Osteocyte (in vitro differentiated cells): Measurements from ENCODE around the gene RAB10. TPM values are rescaled to one million over a fixed set of nuclear protein-coding genes. Genes with fewer than 3 reads are reported as not detected.

Experiments used
- DNase-seq: peaks from one replicate; pipeline ENCODE4 v3.0.0; 2021; ENCODE audit warnings: mixed read lengths; ENCODE audit not compliant: unreplicated experiment; ENCODE audit errors: extremely low spot score
- H3K27ac Mint-ChIP-seq: one replicate; pipeline ENCODE4 v1.8.0; 2021; ENCODE audit warnings: mild to moderate bottlenecking, mixed read lengths; ENCODE audit not compliant: unreplicated experiment
- H3K27me3 Mint-ChIP-seq: one replicate; pipeline ENCODE4 v1.8.0; 2021; ENCODE audit warnings: mixed read lengths; ENCODE audit not compliant: unreplicated experiment
- H3K36me3 Mint-ChIP-seq: one replicate; pipeline ENCODE4 v1.8.0; 2021; ENCODE audit warnings: mixed read lengths; ENCODE audit not compliant: unreplicated experiment
- H3K4me1 Mint-ChIP-seq: one replicate; pipeline ENCODE4 v1.8.0; 2021; ENCODE audit warnings: mixed read lengths; ENCODE audit not compliant: unreplicated experiment
- H3K4me3 Mint-ChIP-seq: one replicate; pipeline ENCODE4 v1.8.0; 2021; ENCODE audit warnings: mild to moderate bottlenecking, moderate library complexity, mixed read lengths; ENCODE audit not compliant: unreplicated experiment
- H3K9me3 Mint-ChIP-seq: one replicate; pipeline ENCODE4 v1.8.0; 2021; ENCODE audit warnings: mixed read lengths; ENCODE audit not compliant: unreplicated experiment
- CTCF ChIP-seq: fragments of 200-600 bp; sonication (generic); IDR thresholded peaks from 2 replicates; pipeline ENCODE4 v1.5.0; 2021; ENCODE audit warnings: antibody characterized with exemption, mild to moderate bottlenecking, moderate library complexity
- total RNA-seq: library from RNA; stranded (reverse); gene quantifications from 2 replicates; pipeline ENCODE4 v1.2.1, GENCODE V29; 2021

Gene RAB10
- total RNA-seq, 1 donor from 2014 or later, result 139 TPM

- H3K4me3 Mint-ChIP-seq, result no peak overlapping the region
- H3K9me3 Mint-ChIP-seq, result no peaks in the 10 kb centered on the region
- H3K27ac Mint-ChIP-seq, result peak overlapping the region; percentile 27
- no peak for DNase-seq
- H3K36me3 Mint-ChIP-seq, result peaks cover 4% of the 10 kb centered on the region
- H3K27me3 Mint-ChIP-seq, result no peaks in the 10 kb centered on the region
- peaks cover 40% of the 10 kb centered on the region for H3K4me1 Mint-ChIP-seq
- no peak for TF ChIP-seq CTCF
These were observed 24.5 kb downstream of the RAB10 start for GRCh38 chr2:26058390-26058789.

GRCh38 chr2:26059542-26059941 is 25.7 kb downstream of the RAB10 start:
- Mint-ChIP-seq H3K27me3 (no peaks in the 10 kb centered on the region), H3K27ac (no peak overlapping the region), H3K9me3 (no peaks in the 10 kb centered on the region), H3K4me3 (no peak overlapping the region), H3K36me3 (peaks cover 5% of the 10 kb centered on the region), H3K4me1 (peaks cover 35% of the 10 kb centered on the region)
- TF ChIP-seq CTCF, result no peak
- DNase-seq, result no peak

- TF ChIP-seq CTCF, result no peak
- peaks cover 8% of the 10 kb centered on the region for H3K36me3 Mint-ChIP-seq
- no peaks in the 10 kb centered on the region for H3K9me3 Mint-ChIP-seq
- no peaks in the 10 kb centered on the region for H3K27me3 Mint-ChIP-seq
- H3K4me1 Mint-ChIP-seq, result peaks cover 33% of the 10 kb centered on the region
- H3K4me3 Mint-ChIP-seq, result no peak overlapping the region
- no peak overlapping the region for H3K27ac Mint-ChIP-seq
- no peak for DNase-seq
These were observed 27.7 kb downstream of the RAB10 start for GRCh38 chr2:26061539-26061938.

GRCh38 chr2:26064846-26065245 is 31.0 kb downstream of the RAB10 start:
- Mint-ChIP-seq H3K9me3 (no peaks in the 10 kb centered on the region), H3K27me3 (no peaks in the 10 kb centered on the region), H3K36me3 (peaks cover 14% of the 10 kb centered on the region), H3K4me3 (no peak overlapping the region), H3K27ac (no peak overlapping the region), H3K4me1 (peaks cover 29% of the 10 kb centered on the region)
- no peak for TF ChIP-seq CTCF
- no peak for DNase-seq

GRCh38 chr2:26067186-26067974 is 33.5 kb downstream of the RAB10 start:
- Mint-ChIP-seq H3K9me3 (no peaks in the 10 kb centered on the region), H3K4me1 (peaks cover 36% of the 10 kb centered on the region), H3K27ac (peak overlapping the region; percentile 85), H3K27me3 (no peaks in the 10 kb centered on the region), H3K4me3 (no peak overlapping the region), H3K36me3 (peaks cover 12% of the 10 kb centered on the region)
- DNase-seq, result no peak
- no peak for TF ChIP-seq CTCF
